HepG2 (cell line): ENCODE data around the gene TENM3.

ENCODE experiments used
- CBX5 ChIP-seq: sonication (generic); formaldehyde crosslinking; IDR thresholded peaks from 2 replicates; pipeline ENCODE4 v1.4.0; 2020; ENCODE audit warnings: missing genetic modification reagents, borderline replicate concordance
- CTCF ChIP-seq: sonication (generic); formaldehyde crosslinking; IDR thresholded peaks from 2 replicates; pipeline ENCODE4 v1.5.0; 2020; ENCODE audit warnings: mild to moderate bottlenecking, missing genetic modification reagents, moderate library complexity
- POLR2AphosphoS5 ChIP-seq: IDR thresholded peaks from 2 replicates; pipeline ENCODE4 v1.6.1; 2012; ENCODE audit warnings: low read depth, low read length
- SALL2 ChIP-seq: sonication (generic); formaldehyde crosslinking; IDR thresholded peaks from 2 replicates; pipeline ENCODE4 v1.8.1; 2023; ENCODE audit warnings: mild to moderate bottlenecking, missing genetic modification reagents, inconsistent platforms
- SIX4 ChIP-seq: sonication (generic); formaldehyde crosslinking; IDR thresholded peaks from 2 replicates; pipeline ENCODE4 v1.4.0; 2020; ENCODE audit warnings: missing genetic modification reagents
- TAF1 ChIP-seq: sonication (generic); formaldehyde crosslinking; IDR thresholded peaks from 2 replicates; pipeline ENCODE4 v1.4.0; 2020; ENCODE audit warnings: missing genetic modification reagents
- TCF7L2 ChIP-seq: IDR thresholded peaks from 2 replicates; pipeline ENCODE4 v1.6.1; 2011; ENCODE audit warnings: mild to moderate bottlenecking, low read depth, low read length, moderate library complexity
- ZFP41 ChIP-seq: sonication (generic); formaldehyde crosslinking; IDR thresholded peaks from 2 replicates; pipeline ENCODE4 v1.4.0; 2020; ENCODE audit warnings: mild to moderate bottlenecking, missing genetic modification reagents, borderline replicate concordance
- ZNF724P ChIP-seq: sonication (generic); formaldehyde crosslinking; IDR thresholded peaks from 2 replicates; pipeline ENCODE4 v1.8.0; 2022; ENCODE audit warnings: missing genetic modification reagents, borderline replicate concordance
- ZNF792 ChIP-seq: IDR thresholded peaks from 2 replicates; pipeline ENCODE4 v1.6.1; 2016
- TF ChIP-seq, protein P1 (sequence below), 2 experiments: sonication (generic) in 1 of 2; formaldehyde crosslinking in 1 of 2; IDR thresholded peaks; 2 replicates each; pipeline versions ENCODE4 v1.5.1 to v1.6.1; 2011 to 2020; ENCODE audit warnings: borderline replicate concordance in 1 of 2, low read depth in 1 of 2, low read length in 1 of 2, mild to moderate bottlenecking in 1 of 2, missing genetic modification reagents in 1 of 2, moderate library complexity in 1 of 2
- TF ChIP-seq, protein P2 (sequence below): IDR thresholded peaks from 2 replicates; pipeline ENCODE4 v1.6.1; 2016; ENCODE audit warnings: low read depth, control low read depth

- no peak for TF ChIP-seq ZNF792 (CRISPR knock-in tag)
- no peak for TF ChIP-seq TCF7L2
- TF ChIP-seq CTCF: no peak
- TF ChIP-seq ZFP41 (CRISPR knock-in tag): no peak
- TF ChIP-seq SIX4 (CRISPR knock-in tag): no peak
- no peak for TF ChIP-seq SALL2 (CRISPR knock-in tag)
- TF ChIP-seq POLR2AphosphoS5: no peak
- TF ChIP-seq, protein P1, sequence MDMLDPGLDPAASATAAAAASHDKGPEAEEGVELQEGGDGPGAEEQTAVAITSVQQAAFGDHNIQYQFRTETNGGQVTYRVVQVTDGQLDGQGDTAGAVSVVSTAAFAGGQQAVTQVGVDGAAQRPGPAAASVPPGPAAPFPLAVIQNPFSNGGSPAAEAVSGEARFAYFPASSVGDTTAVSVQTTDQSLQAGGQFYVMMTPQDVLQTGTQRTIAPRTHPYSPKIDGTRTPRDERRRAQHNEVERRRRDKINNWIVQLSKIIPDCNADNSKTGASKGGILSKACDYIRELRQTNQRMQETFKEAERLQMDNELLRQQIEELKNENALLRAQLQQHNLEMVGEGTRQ (IDR thresholded peaks at IDR 0.05; ENCODE audit: low read depth, low read length): no peak
- TF ChIP-seq, protein P1 (CRISPR knock-in tag; IDR thresholded peaks at IDR 0.05; ENCODE audit: borderline replicate concordance): no peak
- no peak for TF ChIP-seq CBX5 (CRISPR knock-in tag)
- TF ChIP-seq, protein P2, sequence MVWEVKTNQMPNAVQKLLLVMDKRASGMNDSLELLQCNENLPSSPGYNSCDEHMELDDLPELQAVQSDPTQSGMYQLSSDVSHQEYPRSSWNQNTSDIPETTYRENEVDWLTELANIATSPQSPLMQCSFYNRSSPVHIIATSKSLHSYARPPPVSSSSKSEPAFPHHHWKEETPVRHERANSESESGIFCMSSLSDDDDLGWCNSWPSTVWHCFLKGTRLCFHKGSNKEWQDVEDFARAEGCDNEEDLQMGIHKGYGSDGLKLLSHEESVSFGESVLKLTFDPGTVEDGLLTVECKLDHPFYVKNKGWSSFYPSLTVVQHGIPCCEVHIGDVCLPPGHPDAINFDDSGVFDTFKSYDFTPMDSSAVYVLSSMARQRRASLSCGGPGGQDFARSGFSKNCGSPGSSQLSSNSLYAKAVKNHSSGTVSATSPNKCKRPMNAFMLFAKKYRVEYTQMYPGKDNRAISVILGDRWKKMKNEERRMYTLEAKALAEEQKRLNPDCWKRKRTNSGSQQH: no peak
- no peak for TF ChIP-seq TAF1 (CRISPR knock-in tag)
- no peak for TF ChIP-seq ZNF724P (CRISPR knock-in tag)
Measured at GRCh38 chr4:182418054-182418734, 175.0 kb downstream of the TENM3 start.
